WERI-Rb-1 (cell line): Measurements from ENCODE around the gene NPHP4.

Experiments
- DNase-seq: peaks from one replicate; pipeline ENCODE4 v3.0.0-alpha.2; 2020
- H3K27ac ChIP-seq: fragments of 250-450 bp; sonication (Bioruptor Pico); 2 replicates; pipeline ENCODE4 v1.5.1; 2020; ENCODE audit warnings: mild to moderate bottlenecking, moderate library complexity
- H3K27me3 ChIP-seq: fragments of 250-450 bp; sonication (Bioruptor Pico); 2 replicates; pipeline ENCODE4 v1.5.1; 2021; ENCODE audit warnings: mild to moderate bottlenecking, low read depth, moderate library complexity; ENCODE audit not compliant: insufficient read depth, severe bottlenecking
- H3K36me3 ChIP-seq: fragments of 250-450 bp; sonication (Bioruptor Pico); 2 replicates; pipeline ENCODE4 v1.5.1; 2020; ENCODE audit warnings: mild to moderate bottlenecking, moderate library complexity
- H3K4me3 ChIP-seq: 2 replicates; pipeline ENCODE4 v1.5.1; 2011; ENCODE audit warnings: low read depth, mild to moderate bottlenecking, control low read depth, low read length
- H3K9me3 ChIP-seq: fragments of 250-450 bp; sonication (Bioruptor Pico); 2 replicates; pipeline ENCODE4 v1.5.1; 2021; ENCODE audit warnings: mild to moderate bottlenecking, moderate library complexity; ENCODE audit not compliant: severe bottlenecking
- TF ChIP-seq, protein P1 (sequence below): IDR thresholded peaks from 2 replicates; pipeline ENCODE4 v1.5.1; 2011; ENCODE audit warnings: low read depth, mild to moderate bottlenecking, control low read depth, inconsistent platforms, low read length

NPHP4 gene

GRCh38 chr1:5982276-5982675 lies 9.9 kb downstream of the NPHP4 start:
- Histone ChIP-seq H3K27me3 (no peaks in the 10 kb centered on the region), H3K4me3 (no peak overlapping the region), H3K9me3 (no peaks in the 10 kb centered on the region), H3K27ac (no peak overlapping the region), H3K36me3 (peaks cover 40% of the 10 kb centered on the region)
- DNase-seq: no peak
- TF ChIP-seq, protein P1, sequence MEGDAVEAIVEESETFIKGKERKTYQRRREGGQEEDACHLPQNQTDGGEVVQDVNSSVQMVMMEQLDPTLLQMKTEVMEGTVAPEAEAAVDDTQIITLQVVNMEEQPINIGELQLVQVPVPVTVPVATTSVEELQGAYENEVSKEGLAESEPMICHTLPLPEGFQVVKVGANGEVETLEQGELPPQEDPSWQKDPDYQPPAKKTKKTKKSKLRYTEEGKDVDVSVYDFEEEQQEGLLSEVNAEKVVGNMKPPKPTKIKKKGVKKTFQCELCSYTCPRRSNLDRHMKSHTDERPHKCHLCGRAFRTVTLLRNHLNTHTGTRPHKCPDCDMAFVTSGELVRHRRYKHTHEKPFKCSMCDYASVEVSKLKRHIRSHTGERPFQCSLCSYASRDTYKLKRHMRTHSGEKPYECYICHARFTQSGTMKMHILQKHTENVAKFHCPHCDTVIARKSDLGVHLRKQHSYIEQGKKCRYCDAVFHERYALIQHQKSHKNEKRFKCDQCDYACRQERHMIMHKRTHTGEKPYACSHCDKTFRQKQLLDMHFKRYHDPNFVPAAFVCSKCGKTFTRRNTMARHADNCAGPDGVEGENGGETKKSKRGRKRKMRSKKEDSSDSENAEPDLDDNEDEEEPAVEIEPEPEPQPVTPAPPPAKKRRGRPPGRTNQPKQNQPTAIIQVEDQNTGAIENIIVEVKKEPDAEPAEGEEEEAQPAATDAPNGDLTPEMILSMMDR: no peak

GRCh38 chr1:5981009-5981380 lies 11.2 kb downstream of the NPHP4 start:
- H3K27ac ChIP-seq: peak overlapping the region; percentile 34; the same call in 1 of the 2 replicates
- TF ChIP-seq, protein P1: no peak
- DNase-seq: no peak
- no peak overlapping the region for H3K4me3 ChIP-seq
- H3K27me3 ChIP-seq: no peaks in the 10 kb centered on the region
- peaks cover 53% of the 10 kb centered on the region for H3K36me3 ChIP-seq
- H3K9me3 ChIP-seq: no peaks in the 10 kb centered on the region

- no peaks in the 10 kb centered on the region for H3K27me3 ChIP-seq
- H3K9me3 ChIP-seq: no peaks in the 10 kb centered on the region
- H3K36me3 ChIP-seq: peaks cover 53% of the 10 kb centered on the region
- TF ChIP-seq, protein P1: peak; percentile 46
- peak; percentile 92 for DNase-seq
- H3K27ac ChIP-seq: peak overlapping the region; percentile 59
- no peak overlapping the region for H3K4me3 ChIP-seq
These were observed 11.8 kb downstream of the NPHP4 start for GRCh38 chr1:5980314-5981008.

DNA sequence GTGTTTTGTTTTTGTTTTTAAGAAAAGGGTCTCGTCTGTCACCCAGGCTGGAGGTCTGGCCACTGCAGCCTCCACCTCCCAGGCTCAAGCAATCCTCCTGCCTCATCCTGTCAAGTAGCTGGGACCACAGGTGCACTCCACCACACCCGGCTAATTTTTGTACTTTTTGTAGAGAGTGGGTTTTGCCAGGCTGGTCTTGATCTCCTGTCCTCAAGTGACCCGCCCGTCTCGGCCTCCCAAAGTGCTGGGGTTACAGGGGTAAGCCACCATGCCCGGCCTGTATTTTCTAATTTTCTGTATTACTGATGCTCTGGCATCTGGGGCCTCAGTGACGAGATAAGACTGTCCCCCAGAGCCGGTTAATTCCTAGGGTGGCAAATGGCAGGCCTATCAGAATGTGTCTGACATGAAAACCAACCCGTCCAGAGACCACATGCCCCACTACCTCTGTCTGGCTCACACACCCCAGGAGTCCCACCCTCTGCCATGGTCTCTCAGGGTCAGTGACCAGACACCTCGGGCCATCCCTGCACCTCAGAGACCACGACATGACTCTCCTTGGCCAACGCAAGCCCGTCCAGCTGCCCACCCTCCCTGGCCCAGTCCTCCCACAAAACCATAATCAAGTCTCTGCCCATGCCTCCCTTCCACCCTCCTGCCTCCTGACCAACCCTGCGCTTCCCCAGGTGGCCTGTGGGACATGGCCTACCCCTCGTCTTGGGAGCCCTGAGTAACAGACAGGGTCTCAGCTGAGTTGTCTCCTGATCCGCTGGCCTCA lies 12.5 kb downstream of the NPHP4 start:
- H3K27ac ChIP-seq: peak overlapping the region; percentile 59
- no peak overlapping the region for H3K4me3 ChIP-seq

DNA sequence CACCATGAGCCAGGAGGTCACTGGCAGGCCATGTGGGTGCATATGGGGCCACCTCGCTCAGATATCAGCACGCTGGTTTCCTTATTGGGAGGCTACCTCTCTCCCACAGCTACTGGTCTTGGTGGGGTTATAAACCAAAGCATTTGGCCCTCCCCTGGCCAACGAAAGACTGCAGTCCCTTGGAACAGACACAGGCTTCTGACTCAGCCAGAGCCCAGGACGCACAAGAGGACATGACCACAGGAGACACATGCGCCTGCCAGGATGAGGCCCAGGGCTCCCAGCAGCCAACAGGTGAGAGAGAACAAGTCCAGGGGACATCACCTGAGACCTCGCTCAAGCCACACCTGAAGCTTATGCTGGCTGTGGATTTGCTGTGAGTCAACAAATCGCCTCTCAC lies 13.8 kb downstream of the NPHP4 start:
- Histone ChIP-seq H3K27me3 (no peaks in the 10 kb centered on the region), H3K36me3 (peaks cover 51% of the 10 kb centered on the region), H3K4me3 (no peak overlapping the region), H3K9me3 (no peaks in the 10 kb centered on the region), H3K27ac (no peak overlapping the region)
- TF ChIP-seq, protein P1: no peak
- no peak for DNase-seq

More for the DNA sequence above, 12.5 kb downstream of the NPHP4 start:
- H3K27me3 ChIP-seq: no peaks in the 10 kb centered on the region
- H3K36me3 ChIP-seq: peaks cover 50% of the 10 kb centered on the region
- no peaks in the 10 kb centered on the region for H3K9me3 ChIP-seq
- TF ChIP-seq, protein P1: no peak
- no peak for DNase-seq
